HL-60 (cell line): ENCODE measurements around the gene FTH1.

Source experiments
- POLR2AphosphoS5 ChIP-seq: IDR thresholded peaks from 2 replicates; pipeline ENCODE4 v1.6.1; 2012; ENCODE audit warnings: low read depth
- TF ChIP-seq, protein P1 (sequence below): IDR thresholded peaks from one replicate; pipeline ENCODE4 v1.5.1; 2011; ENCODE audit warnings: low read length, control low read depth, inconsistent platforms; ENCODE audit not compliant: insufficient read depth

DNA sequence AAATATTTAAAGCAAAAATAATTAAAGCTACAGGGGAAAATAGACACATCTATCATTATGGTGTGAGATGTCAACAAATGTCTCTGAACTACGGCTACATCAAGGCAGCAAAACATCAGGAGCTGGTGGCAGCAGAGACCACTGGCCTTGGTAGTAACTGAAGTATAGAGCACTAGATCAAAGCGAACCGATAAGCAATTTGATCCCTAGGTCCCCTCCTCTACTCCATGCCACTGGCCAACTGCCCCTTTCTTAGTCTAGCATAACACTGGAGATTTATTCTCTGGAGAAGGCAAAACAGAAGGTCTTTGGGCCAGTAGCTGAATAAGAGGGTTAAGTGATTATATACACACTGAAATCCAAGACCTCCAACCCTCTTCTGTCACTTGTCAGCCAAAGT is 36.5 kb downstream of the FTH1 start:
- TF ChIP-seq, protein P1, sequence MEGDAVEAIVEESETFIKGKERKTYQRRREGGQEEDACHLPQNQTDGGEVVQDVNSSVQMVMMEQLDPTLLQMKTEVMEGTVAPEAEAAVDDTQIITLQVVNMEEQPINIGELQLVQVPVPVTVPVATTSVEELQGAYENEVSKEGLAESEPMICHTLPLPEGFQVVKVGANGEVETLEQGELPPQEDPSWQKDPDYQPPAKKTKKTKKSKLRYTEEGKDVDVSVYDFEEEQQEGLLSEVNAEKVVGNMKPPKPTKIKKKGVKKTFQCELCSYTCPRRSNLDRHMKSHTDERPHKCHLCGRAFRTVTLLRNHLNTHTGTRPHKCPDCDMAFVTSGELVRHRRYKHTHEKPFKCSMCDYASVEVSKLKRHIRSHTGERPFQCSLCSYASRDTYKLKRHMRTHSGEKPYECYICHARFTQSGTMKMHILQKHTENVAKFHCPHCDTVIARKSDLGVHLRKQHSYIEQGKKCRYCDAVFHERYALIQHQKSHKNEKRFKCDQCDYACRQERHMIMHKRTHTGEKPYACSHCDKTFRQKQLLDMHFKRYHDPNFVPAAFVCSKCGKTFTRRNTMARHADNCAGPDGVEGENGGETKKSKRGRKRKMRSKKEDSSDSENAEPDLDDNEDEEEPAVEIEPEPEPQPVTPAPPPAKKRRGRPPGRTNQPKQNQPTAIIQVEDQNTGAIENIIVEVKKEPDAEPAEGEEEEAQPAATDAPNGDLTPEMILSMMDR, result no peak
- no peak for TF ChIP-seq POLR2AphosphoS5
